HG03432 (cell line): Measurements from ENCODE around the gene ZDHHC11B.
"Not testable (repeated sequence)": the region's sequence is repeated elsewhere in the genome, so short reads cannot be mapped to it uniquely, and the experiment has no call there.

Experiments used
- ATAC-seq: cut with Tn5 transposase; IDR thresholded peaks from one replicate; pipeline ENCODE4 v1.9.1; 2021; ENCODE audit warnings: mild to moderate bottlenecking, moderate library complexity; ENCODE audit not compliant: unreplicated experiment

ZDHHC11B gene

GRCh38 chr5:784428-785177 lies at the start of gene ZDHHC11B:
ZDHHC11B (minus strand) TSS chr5:784729; CDS start chr5:766919, 17,810 bp downstream.
- peak; percentile 46 for ATAC-seq

- not testable (repeated sequence) for ATAC-seq
These were observed 49.5 kb upstream of the ZDHHC11B start for GRCh38 chr5:834013-834412.

GRCh38 chr5:828194-828593 lies 43.7 kb upstream of the ZDHHC11B start:
- not testable (repeated sequence) for ATAC-seq

- ATAC-seq, result not testable (repeated sequence)
These were observed 41.0 kb upstream of the ZDHHC11B start for GRCh38 chr5:825544-825943.

GRCh38 chr5:821504-821903 lies 37.0 kb upstream of the ZDHHC11B start:
- ATAC-seq, result no peak

GRCh38 chr5:820245-820644 lies 35.7 kb upstream of the ZDHHC11B start:
- no peak for ATAC-seq

- ATAC-seq, result no peak
These were observed 34.5 kb upstream of the ZDHHC11B start for GRCh38 chr5:819078-819477.

- no peak for ATAC-seq
These were observed 31.6 kb upstream of the ZDHHC11B start for GRCh38 chr5:816176-816575.

- ATAC-seq, result no peak
These were observed 30.9 kb upstream of the ZDHHC11B start for GRCh38 chr5:815449-815848.

- not testable (repeated sequence) for ATAC-seq
These were observed 29.0 kb upstream of the ZDHHC11B start for GRCh38 chr5:813575-813974.

- not testable (repeated sequence) for ATAC-seq
These were observed 26.9 kb upstream of the ZDHHC11B start for GRCh38 chr5:811384-811783.

- not testable (repeated sequence) for ATAC-seq
These were observed 23.4 kb upstream of the ZDHHC11B start for GRCh38 chr5:807719-808514.

- no peak for ATAC-seq
These were observed 16.9 kb upstream of the ZDHHC11B start for GRCh38 chr5:801472-801871.

- not testable (repeated sequence) for ATAC-seq
These were observed 16.5 kb upstream of the ZDHHC11B start for GRCh38 chr5:801055-801454.

- not testable (repeated sequence) for ATAC-seq
These were observed 14.1 kb upstream of the ZDHHC11B start for GRCh38 chr5:798505-799138.

- not testable (repeated sequence) for ATAC-seq
These were observed 13.5 kb upstream of the ZDHHC11B start for GRCh38 chr5:797986-798385.

GRCh38 chr5:795873-796272 lies 11.3 kb upstream of the ZDHHC11B start:
- not testable (repeated sequence) for ATAC-seq

- ATAC-seq, result not testable (repeated sequence)
These were observed 10.4 kb upstream of the ZDHHC11B start for GRCh38 chr5:794948-795347.

GRCh38 chr5:788703-789102 lies 4.2 kb upstream of the ZDHHC11B start:
- not testable (repeated sequence) for ATAC-seq

- not testable (repeated sequence) for ATAC-seq
These were observed 3.3 kb upstream of the ZDHHC11B start for GRCh38 chr5:787857-788233.

- ATAC-seq, result not testable (repeated sequence)
These were observed 2.8 kb upstream of the ZDHHC11B start for GRCh38 chr5:787224-787856.
